Smooth muscle cell (in vitro differentiated cells): ENCODE data around the gene MRNIP. TPM values are rescaled to one million over a fixed set of nuclear protein-coding genes. Genes with fewer than 3 reads are reported as not detected.

Experiments
- DNase-seq: peaks from one replicate; lab custom pipeline; 2025; ENCODE audit not compliant: unreplicated experiment; lab: John Stamatoyannopoulos, UW
- H2AFZ ChIP-seq: fragments of 200-600 bp; sonication (generic); 2 replicates; pipeline ENCODE4 v1.6.0; 2016; ENCODE audit warnings: antibody characterized with exemption, low read depth, mild to moderate bottlenecking
- H3F3A ChIP-seq: fragments of 200-600 bp; sonication (generic); 2 replicates; pipeline ENCODE4 v1.6.0; 2017; ENCODE audit warnings: antibody characterized with exemption, low read depth
- H3K27ac ChIP-seq: fragments of 200-600 bp; sonication (generic); 2 replicates; pipeline ENCODE4 v1.5.1; 2016; ENCODE audit warnings: low read depth, mild to moderate bottlenecking
- H3K27me3 ChIP-seq: fragments of 200-600 bp; sonication (generic); 2 replicates; pipeline ENCODE4 v1.6.1; 2016; ENCODE audit warnings: low read depth, mild to moderate bottlenecking
- H3K36me3 ChIP-seq: fragments of 200-600 bp; sonication (generic); 2 replicates; pipeline ENCODE4 v1.5.1; 2016; ENCODE audit warnings: low read depth
- H3K4me1 ChIP-seq: fragments of 200-600 bp; sonication (generic); 2 replicates; pipeline ENCODE4 v1.5.1; 2016; ENCODE audit warnings: low read depth
- H3K4me2 ChIP-seq: fragments of 200-600 bp; sonication (generic); 2 replicates; pipeline ENCODE4 v1.6.0; 2016; ENCODE audit warnings: mild to moderate bottlenecking
- H3K4me3 ChIP-seq: fragments of 200-600 bp; sonication (generic); 2 replicates; pipeline ENCODE4 v1.5.1; 2016; ENCODE audit warnings: mild to moderate bottlenecking
- H3K79me2 ChIP-seq: fragments of 200-600 bp; sonication (generic); 2 replicates; pipeline ENCODE4 v1.6.0; 2016; ENCODE audit warnings: low read depth, mild to moderate bottlenecking
- H3K9ac ChIP-seq: fragments of 200-600 bp; sonication (generic); 2 replicates; pipeline ENCODE4 v1.6.0; 2016; ENCODE audit warnings: low read depth
- H3K9me3 ChIP-seq: fragments of 200-600 bp; sonication (generic); replicated peaks from 2 replicates; pipeline ENCODE4 v1.5.1; 2016; ENCODE audit warnings: low read depth
- H4K20me1 ChIP-seq: fragments of 200-600 bp; sonication (generic); 2 replicates; pipeline ENCODE4 v1.6.0; 2016; ENCODE audit warnings: low read depth
- CTCF ChIP-seq: fragments of 200-600 bp; sonication (generic); IDR thresholded peaks from 2 replicates; pipeline ENCODE4 v1.5.1; 2017; ENCODE audit warnings: borderline replicate concordance, mild to moderate bottlenecking, antibody characterized with exemption; ENCODE audit not compliant: insufficient read depth, poor library complexity, severe bottlenecking
- WGBS: methylation state at CpG from one replicate; pipeline ENCODE4 v1.1.7; 2016; ENCODE audit warnings: low lambda C conversion rate; 5-methylcytosine and 5-hydroxymethylcytosine counted together
- polyA plus RNA-seq: library from polyadenylated mRNA; unstranded; fragments of >200 nt; fragmentation: Nextera tagmentation; extraction: Ambion mirVana; gene quantifications from 2 replicates; pipeline ENCODE4 v1.2.1, GENCODE V29; 2016
- total RNA-seq: library from RNA; depleted of rRNA; stranded (reverse); fragments of >200 nt; gene quantifications from 2 replicates; pipeline ENCODE4 v1.2.3, GENCODE V29; 2014

The MRNIP gene
- total and polyA plus RNA-seq, 2 experiments from 2014 or later = 11.9 to 16.5 TPM

GRCh38 chr5:179819296-179820126 lies 39.1 kb downstream of the MRNIP start:
- H3K79me2 ChIP-seq = peaks cover 25% of the 10 kb centered on the region
- H3K9me3 ChIP-seq = no peaks in the 10 kb centered on the region

GRCh38 chr5:179818746-179819295 lies 39.8 kb downstream of the MRNIP start:
- Histone ChIP-seq H3K36me3 (no peaks in the 10 kb centered on the region), H3K27ac (peak overlapping the region; percentile 100), H3K4me2 (peak overlapping the region; percentile 96), H3K4me1 (peaks cover 40% of the 10 kb centered on the region), H3K79me2 (peaks cover 19% of the 10 kb centered on the region), H3F3A (peaks cover 24% of the 10 kb centered on the region), H3K4me3 (peak overlapping the region; percentile 49), H4K20me1 (peaks cover 27% of the 10 kb centered on the region), H3K9ac (peak overlapping the region; percentile 99), H3K27me3 (no peaks in the 10 kb centered on the region), H2AFZ (no peak overlapping the region), H3K9me3 (no peaks in the 10 kb centered on the region)
- TF ChIP-seq CTCF = no peak
- peak; percentile 82 for DNase-seq
- 5% methylated on average over 26 of the region's 35 CpGs for WGBS

More at GRCh38 chr5:179819296-179820126, 39.1 kb downstream of the MRNIP start:
- Histone ChIP-seq H3K4me2 (peak overlapping the region; percentile 96), H2AFZ (no peak overlapping the region), H4K20me1 (peaks cover 34% of the 10 kb centered on the region), H3K4me1 (peaks cover 40% of the 10 kb centered on the region), H3K27ac (peak overlapping the region; percentile 100), H3K4me3 (peak overlapping the region; percentile 95), H3F3A (peaks cover 22% of the 10 kb centered on the region), H3K9ac (peak overlapping the region; percentile 99), H3K27me3 (no peaks in the 10 kb centered on the region), H3K36me3 (no peaks in the 10 kb centered on the region)
- 29% methylated on average over 15 of the region's 26 CpGs for WGBS
- no peak for TF ChIP-seq CTCF
- DNase-seq = peak; percentile 80

GRCh38 chr5:179817890-179818745 lies 40.5 kb downstream of the MRNIP start:
- H3K4me1 ChIP-seq = peaks cover 40% of the 10 kb centered on the region
- H3K4me2 ChIP-seq = peak overlapping the region; percentile 96
- peak overlapping the region; percentile 99 for H3K9ac ChIP-seq

More at GRCh38 chr5:179817890-179818745, 40.5 kb downstream of the MRNIP start:
- no peaks in the 10 kb centered on the region for H3K9me3 ChIP-seq
- H3K27ac ChIP-seq = peak overlapping the region; percentile 100
- H3K79me2 ChIP-seq = peaks cover 19% of the 10 kb centered on the region
- no peak for DNase-seq
- peaks cover 24% of the 10 kb centered on the region for H3F3A ChIP-seq
- H3K4me3 ChIP-seq = peak overlapping the region; percentile 49
- WGBS = 76% methylated on average over 14 of the region's 14 CpGs
- no peak for TF ChIP-seq CTCF
- peaks cover 20% of the 10 kb centered on the region for H4K20me1 ChIP-seq
- H2AFZ ChIP-seq = no peak overlapping the region
- H3K36me3 ChIP-seq = no peaks in the 10 kb centered on the region
- H3K27me3 ChIP-seq = no peaks in the 10 kb centered on the region
